Amygdala (tissue), 56 donors: ENCODE results near the gene SULT1C3.
"Not testable (repeated sequence)": the region's sequence is repeated elsewhere in the genome, so short reads cannot be mapped to it uniquely, and the experiment has no call there.

ENCODE experiments used
- DNase-seq, 56 donors: peaks; one replicate each; lab custom pipeline; 2025; lab: John Stamatoyannopoulos, UW

Gene SULT1C3

DNA sequence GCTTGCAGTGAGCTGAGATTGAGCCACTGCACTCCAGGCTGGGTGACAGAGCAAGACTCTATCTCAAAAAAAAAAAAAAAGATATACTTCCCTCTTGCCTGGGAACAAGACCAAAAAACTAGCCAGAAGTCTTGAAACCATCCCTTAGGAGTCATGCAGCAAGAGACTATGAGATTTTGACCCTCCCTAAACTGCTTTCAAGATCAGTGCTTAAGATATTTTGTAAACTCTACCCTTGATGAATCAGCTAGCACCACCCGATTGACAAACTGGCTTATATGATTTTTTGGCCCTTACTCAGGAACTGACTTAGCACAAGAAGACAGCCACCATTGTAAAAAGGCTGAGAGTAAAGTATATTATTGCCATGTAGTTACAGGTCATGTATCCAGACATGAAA lies 3.8 kb downstream of the SULT1C3 start:
- DNase-seq, result no peak

DNA sequence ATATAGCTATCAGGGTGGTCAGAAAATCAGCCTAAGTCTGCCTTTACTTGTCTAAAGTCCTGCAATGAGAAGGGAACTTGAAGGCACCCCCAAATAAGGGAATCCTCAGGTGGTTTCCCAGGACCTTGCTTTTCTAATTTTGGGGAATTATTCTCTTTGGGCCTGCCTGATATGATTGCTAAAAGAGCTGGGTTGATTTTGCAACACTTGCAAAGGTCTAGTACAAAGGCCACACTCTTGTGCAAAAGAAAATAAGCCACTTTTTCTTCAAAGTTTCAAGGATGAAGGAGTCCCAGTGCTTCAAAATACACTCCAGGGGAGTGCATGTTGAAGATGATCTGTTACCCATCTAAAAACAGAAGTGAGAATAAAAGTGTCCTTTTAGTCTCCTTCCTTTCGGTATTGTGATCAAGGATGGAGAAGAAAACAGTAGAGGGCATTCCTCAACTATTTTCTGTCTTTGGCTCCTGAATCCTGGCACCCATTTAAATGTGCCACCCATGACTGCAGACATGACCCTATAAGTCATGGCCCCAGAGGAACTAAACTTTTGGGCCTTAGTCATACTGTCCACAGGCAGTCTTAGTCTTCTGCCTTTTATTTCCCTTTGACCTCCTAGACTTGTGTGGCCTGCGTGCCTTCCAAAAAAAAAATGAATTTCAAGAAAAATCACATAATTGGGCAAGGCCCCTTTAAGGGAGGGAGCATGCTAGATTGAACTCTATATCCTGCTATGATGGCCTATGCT lies 5.1 kb downstream of the SULT1C3 start:
- DNase-seq, result no peak

DNA sequence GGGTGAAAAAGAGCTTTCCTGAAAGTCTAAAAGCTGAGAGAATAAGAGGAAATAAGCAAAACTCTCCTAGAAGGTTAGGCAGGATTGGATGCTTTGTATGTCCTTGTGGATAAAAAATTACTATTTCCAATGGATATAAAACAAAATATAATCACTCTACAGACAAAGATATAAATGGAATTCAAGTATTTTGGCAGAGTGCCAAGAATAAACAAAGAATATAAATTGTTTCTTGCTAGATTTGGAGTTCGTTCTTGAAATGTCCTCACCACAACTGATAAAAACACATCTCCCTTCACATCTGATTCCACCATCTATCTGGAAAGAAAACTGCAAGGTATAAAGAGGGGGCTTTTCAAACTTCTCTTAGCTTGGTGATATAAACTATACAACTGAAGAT lies 13.3 kb downstream of the SULT1C3 start:
- DNase-seq, result no peak

DNA sequence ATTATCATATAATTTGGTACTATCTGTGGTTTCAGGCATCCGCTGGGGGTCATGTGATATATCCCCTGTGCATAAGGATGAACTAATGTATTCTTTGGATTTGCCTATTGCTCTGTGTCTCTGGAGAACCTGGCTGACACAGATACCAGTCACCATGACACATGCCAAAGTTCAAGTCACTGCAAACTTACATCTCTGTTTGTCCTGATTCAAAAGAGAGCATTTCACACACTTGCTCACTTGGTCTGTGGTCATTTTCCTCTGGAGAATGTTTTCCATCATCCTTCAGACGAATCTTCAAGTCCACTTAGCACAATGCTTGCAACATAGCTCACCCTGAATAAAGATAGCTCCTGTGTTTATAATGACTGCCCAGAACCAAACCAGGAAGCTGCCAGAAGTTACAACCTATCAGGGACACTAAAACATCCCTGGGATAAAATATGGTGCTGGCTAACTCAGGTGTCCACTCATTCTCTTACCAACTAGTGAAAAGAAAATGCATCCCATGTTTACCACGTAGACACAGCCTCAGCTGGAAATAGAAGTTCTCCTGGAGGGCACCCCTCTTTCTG lies 18.1 kb downstream of the SULT1C3 start:
- DNase-seq, result no peak

GRCh38 chr2:108260773-108261172 lies 21.0 kb downstream of the SULT1C3 start:
- DNase-seq, result no peak

DNA sequence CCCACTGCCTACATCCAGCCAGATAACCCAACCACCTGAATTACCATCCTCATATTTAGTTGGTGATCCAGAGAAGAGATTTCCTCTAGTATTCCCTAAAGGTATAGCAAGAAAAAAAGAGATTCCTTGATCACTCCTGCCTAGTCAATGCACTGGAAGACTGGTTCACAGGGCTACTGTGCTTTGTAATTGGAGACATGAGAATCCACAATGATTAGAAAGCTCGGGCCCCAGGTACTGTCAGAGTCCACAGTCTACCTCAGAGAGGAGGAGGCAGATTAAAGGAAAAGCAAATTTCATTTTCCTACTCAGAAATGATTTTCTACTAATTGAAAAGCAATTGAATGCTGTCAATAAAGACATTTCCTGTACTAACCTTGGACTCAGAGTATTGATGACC lies 22.3 kb downstream of the SULT1C3 start:
- DNase-seq, result no peak

- no peak for DNase-seq
Measured at GRCh38 chr2:108263401-108263800, 23.6 kb downstream of the SULT1C3 start.

- DNase-seq, result no peak
Measured at GRCh38 chr2:108266218-108266617, 26.4 kb downstream of the SULT1C3 start.

GRCh38 chr2:108267101-108267500 lies 27.3 kb downstream of the SULT1C3 start:
- DNase-seq, result peak in 2 of 56 donors; percentile 3 to 11

- DNase-seq, result no peak
Measured at GRCh38 chr2:108268001-108268400, 28.2 kb downstream of the SULT1C3 start.

DNA sequence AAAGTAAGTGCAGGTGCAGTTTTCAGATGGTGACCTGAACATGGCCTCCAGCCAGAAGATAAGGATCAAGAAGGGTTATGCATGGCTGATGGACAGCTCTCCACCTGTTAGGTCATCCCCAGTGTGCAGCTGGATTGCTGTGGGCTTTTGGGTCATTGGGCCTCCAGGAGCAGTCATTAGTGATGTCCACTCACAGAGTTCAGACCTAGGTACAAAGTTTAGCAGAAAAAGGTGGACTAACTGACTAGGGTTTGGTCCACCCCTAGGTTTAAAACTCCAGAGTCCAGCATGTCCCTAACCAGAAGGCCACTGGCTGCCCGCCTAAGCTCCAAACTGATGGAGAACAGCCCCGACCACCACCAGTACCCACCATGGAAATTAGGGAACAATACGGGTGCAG lies 30.6 kb downstream of the SULT1C3 start:
- DNase-seq, result no peak

- DNase-seq, result no peak
Measured at GRCh38 chr2:108270768-108271506, 31.2 kb downstream of the SULT1C3 start.

DNA sequence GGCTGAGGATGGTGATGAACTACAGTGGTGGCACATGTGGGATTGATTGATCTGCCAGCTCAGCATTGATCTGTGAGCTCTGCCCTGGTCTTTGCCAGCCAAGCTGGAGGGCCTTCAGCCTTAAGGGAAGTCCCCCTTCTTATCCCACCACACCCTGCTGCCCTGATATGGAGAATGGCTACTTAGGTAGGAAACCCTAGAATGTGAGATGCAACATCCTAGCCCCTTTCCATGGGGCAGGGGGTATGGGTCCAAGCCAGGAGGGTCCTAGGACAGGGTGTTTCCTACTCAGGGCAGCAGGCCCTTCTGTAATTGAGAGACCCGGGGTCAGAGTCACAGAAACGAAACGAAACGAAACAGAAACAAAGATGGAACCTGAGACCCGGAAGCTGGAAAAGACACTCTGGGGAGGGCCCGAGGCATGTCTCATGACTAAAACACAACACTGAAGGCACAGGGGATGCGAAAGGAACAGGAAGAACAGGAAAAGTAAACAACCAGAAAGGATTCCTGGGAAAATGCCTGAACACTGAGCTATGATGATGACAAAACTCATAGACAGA lies 32.0 kb downstream of the SULT1C3 start:
- DNase-seq, result no peak

- no peak for DNase-seq
Measured at GRCh38 chr2:108278631-108279030, 38.9 kb downstream of the SULT1C3 start.

DNA sequence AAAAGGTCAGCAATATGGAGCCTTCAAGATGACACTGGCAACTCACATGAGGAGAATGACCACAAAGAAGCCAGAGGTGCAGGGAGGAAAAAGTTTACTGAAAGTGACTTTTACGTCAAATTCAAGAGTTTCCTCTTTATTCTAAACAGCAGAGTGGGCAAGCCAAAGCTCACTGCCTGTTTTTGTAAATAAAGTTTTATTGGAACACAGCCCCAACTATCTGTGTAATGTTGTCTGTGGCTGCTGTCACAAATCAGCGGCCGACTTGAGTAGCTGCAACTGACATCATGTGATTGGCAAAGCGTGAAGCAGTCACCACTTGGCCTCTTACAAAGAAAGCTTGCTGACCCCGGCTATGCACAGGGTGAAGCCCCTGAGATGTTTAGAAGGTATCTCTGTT lies 39.7 kb downstream of the SULT1C3 start:
- DNase-seq, result no peak

GRCh38 chr2:108280466-108280865 lies 40.7 kb downstream of the SULT1C3 start:
- DNase-seq, result no peak

DNA sequence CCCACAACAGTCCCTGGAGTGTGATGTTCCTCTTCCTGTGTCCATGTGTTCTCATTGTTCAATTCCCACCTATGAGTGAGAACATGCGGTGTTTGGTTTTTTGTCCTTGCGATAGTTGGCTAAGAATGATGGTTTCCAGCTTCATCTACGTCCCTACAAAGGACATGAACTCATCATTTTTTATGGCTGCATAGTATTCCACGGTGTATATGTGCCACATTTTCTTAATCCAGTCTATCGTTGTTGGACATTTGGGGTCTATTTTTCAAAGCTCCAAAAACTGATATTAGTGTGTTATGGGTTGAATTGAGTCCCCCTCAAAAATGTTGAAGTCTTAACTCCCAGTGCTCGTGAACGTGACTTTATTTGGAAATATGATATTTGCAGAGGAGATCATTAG lies 44.8 kb downstream of the SULT1C3 start:
- DNase-seq, result not testable (repeated sequence)

GRCh38 chr2:108285616-108286015 lies 45.8 kb downstream of the SULT1C3 start:
- no peak for DNase-seq

- no peak for DNase-seq
Measured at GRCh38 chr2:108287169-108287568, 47.4 kb downstream of the SULT1C3 start.

- DNase-seq, result no peak
Measured at GRCh38 chr2:108288534-108289106, 48.9 kb downstream of the SULT1C3 start, which contains the start of gene SULT1C2. Gene SULT1C2 (plus strand): TSS chr2:108288895. CDS start chr2:108293668, 4,773 bp downstream.

DNA sequence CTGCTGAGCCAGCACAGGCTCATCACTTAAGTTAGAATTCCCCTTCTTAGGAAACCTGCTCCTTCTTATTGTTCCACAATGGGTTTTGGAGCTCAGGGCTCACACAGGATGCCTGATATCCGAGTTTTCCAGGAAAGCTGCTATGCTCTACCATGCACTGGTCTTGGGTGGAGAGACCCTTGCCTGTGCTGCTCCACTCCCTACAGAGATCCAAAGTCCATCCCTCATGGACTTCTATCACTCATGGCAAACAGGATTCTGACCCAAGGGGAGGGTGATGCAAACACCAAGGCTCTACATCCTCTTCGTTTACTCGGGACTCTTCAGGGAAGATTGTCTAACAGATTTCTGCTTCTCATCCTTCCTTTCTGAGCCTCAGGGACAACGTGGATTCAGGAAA lies 54.1 kb downstream of the SULT1C3 start:
- DNase-seq, result no peak
